Transverse colon (tissue), 3 donors: Measurements from ENCODE around the gene SRPK3.

ENCODE experiments used
- EP300 ChIP-seq: sonication (generic); formaldehyde crosslinking; IDR thresholded peaks from one replicate; pipeline ENCODE4 v1.6.1; 2017; ENCODE audit warnings: antibody characterized with exemption, low read depth
- TF ChIP-seq, protein P1 (sequence below), 5 experiments: fragments of 200-600 bp in 3 of 5; fragments of 450-650 bp in 2 of 5; sonication (generic) in 3 of 5; IDR thresholded peaks; 1 replicate in 2 of 5; 2 replicates in 3 of 5; pipeline ENCODE4 v1.5.1; 2016 to 2017; ENCODE audit warnings: antibody characterized with exemption in 5 of 5, inconsistent platforms in 3 of 5, mild to moderate bottlenecking in 2 of 5, moderate library complexity in 1 of 5

DNA sequence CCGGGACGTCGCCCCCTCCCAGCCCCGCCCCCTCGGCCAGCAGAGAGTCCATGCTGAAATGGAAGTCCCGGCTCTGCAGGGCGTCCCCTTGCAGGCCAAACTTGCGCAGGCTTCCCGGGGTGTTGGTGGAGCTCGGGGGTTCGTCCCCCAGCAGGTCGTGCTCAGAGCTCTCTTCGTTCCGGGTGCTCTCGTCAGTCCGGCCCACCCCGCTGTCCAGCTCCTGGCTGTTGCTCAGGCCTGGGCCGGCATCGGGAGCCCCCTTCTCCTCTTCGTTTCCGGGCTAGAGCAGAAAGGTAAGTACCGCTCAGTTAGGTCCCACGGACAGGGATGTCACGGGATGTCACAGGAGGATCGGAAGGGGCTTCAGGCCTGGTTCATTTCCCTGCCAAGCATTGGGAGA is 23.8 kb downstream of the SRPK3 start:
- TF ChIP-seq, protein P1, sequence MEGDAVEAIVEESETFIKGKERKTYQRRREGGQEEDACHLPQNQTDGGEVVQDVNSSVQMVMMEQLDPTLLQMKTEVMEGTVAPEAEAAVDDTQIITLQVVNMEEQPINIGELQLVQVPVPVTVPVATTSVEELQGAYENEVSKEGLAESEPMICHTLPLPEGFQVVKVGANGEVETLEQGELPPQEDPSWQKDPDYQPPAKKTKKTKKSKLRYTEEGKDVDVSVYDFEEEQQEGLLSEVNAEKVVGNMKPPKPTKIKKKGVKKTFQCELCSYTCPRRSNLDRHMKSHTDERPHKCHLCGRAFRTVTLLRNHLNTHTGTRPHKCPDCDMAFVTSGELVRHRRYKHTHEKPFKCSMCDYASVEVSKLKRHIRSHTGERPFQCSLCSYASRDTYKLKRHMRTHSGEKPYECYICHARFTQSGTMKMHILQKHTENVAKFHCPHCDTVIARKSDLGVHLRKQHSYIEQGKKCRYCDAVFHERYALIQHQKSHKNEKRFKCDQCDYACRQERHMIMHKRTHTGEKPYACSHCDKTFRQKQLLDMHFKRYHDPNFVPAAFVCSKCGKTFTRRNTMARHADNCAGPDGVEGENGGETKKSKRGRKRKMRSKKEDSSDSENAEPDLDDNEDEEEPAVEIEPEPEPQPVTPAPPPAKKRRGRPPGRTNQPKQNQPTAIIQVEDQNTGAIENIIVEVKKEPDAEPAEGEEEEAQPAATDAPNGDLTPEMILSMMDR (IDR thresholded peaks at IDR 0.05): no peak
- no peak for TF ChIP-seq EP300
